ENCODE data around the gene MAP4K3.

Gene MAP4K3

GRCh38 chr2:39202639-39203369, 234.3 kb downstream of the MAP4K3 start:
- DNase-seq (ENCODE audit: low read depth in 2 of 3, low spot score in 2 of 3) = no peak

Data from activated CD8-positive, alpha-beta memory T cell treated with anti-CD3 and anti-CD28 coated beads for 48 hours (primary cell).